IMR-90 (cell line): ENCODE measurements around the gene GLIPR1. TPM values are rescaled to one million over a fixed set of nuclear protein-coding genes. Genes with fewer than 3 reads are reported as not detected.

Experiments
- ATAC-seq: fragments of 200-7000 bp; cut with Tn5 transposase; 2 replicates; pipeline ENCODE4 v1.9.1; 2020; ENCODE audit warnings: low read depth, mild to moderate bottlenecking, moderate library complexity
- BruUV-seq: library from RNA; stranded (reverse); fragments of 400-500 nt; replicated peaks from 2 replicates; lab custom pipeline; 2021; lab: Mats Ljungman, UMichigan
- CTCF ChIA-PET: fragments of 300-600 bp; formaldehyde crosslinking; extraction: SDS; loops from one replicate; lab custom pipeline; 2021; ENCODE audit warnings: antibody characterized with exemption; lab: Yijun Ruan, JAX
- POLR2A ChIA-PET: fragments of 300-600 bp; sonication (Branson Sonifier 250); formaldehyde crosslinking; loops from one replicate; lab custom pipeline; 2022; ENCODE audit warnings: antibody characterized with exemption; ENCODE audit not compliant: unreplicated experiment; lab: Charles Lee
- DNase-seq: peaks from one replicate; pipeline ENCODE4 v3.0.0; 2013
- H2AFZ ChIP-seq: replicated peaks from 2 replicates; pipeline ENCODE3; 2013; ENCODE audit warnings: low read length, mild to moderate bottlenecking; ENCODE audit not compliant: poor library complexity
- H2AK5ac ChIP-seq: 2 replicates; pipeline ENCODE4 v1.6.1; 2013; ENCODE audit warnings: low read depth, low read length, inconsistent platforms
- H2AK9ac ChIP-seq: replicated peaks from 2 replicates; pipeline ENCODE3; 2013; ENCODE audit warnings: mild to moderate bottlenecking, low read depth, low read length, moderate library complexity; ENCODE audit not compliant: poor library complexity
- H2BK120ac ChIP-seq: 2 replicates; pipeline ENCODE4 v1.6.1; 2013; ENCODE audit warnings: low read depth, low read length, inconsistent platforms
- H2BK15ac ChIP-seq: 3 replicates; pipeline ENCODE4 v1.6.1; 2013; ENCODE audit warnings: low read depth, low read length, inconsistent platforms
- H2BK20ac ChIP-seq: 2 replicates; pipeline ENCODE4 v1.6.1; 2013; ENCODE audit warnings: low read depth, mild to moderate bottlenecking, inconsistent platforms, low read length, moderate library complexity
- H2BK5ac ChIP-seq: 2 replicates; pipeline ENCODE4 v1.6.1; 2013; ENCODE audit warnings: mild to moderate bottlenecking, low read depth, low read length, inconsistent platforms; ENCODE audit not compliant: poor library complexity, severe bottlenecking
- H3K14ac ChIP-seq: replicated peaks from 2 replicates; pipeline ENCODE4 v1.6.1; 2013; ENCODE audit warnings: low read depth, low read length, inconsistent platforms
- H3K18ac ChIP-seq: 2 replicates; pipeline ENCODE4 v1.6.1; 2013; ENCODE audit warnings: low read depth, low read length, control low read depth
- H3K23ac ChIP-seq: 2 replicates; pipeline ENCODE4 v1.6.1; 2013; ENCODE audit warnings: low read depth, low read length, inconsistent platforms
- H3K27ac ChIP-seq: 2 replicates; pipeline ENCODE4 v1.5.1; 2013; ENCODE audit warnings: mild to moderate bottlenecking, control low read depth, low read length; ENCODE audit not compliant: insufficient read depth
- H3K27me3 ChIP-seq: 2 replicates; pipeline ENCODE4 v1.6.1; 2013; ENCODE audit warnings: low read length; ENCODE audit not compliant: control insufficient read depth, insufficient read depth
- H3K36me3 ChIP-seq: 2 replicates; pipeline ENCODE4 v1.6.1; 2013; ENCODE audit warnings: low read length, mixed read lengths; ENCODE audit not compliant: control insufficient read depth, insufficient read depth
- H3K4ac ChIP-seq: 2 replicates; pipeline ENCODE4 v1.6.1; 2013; ENCODE audit warnings: low read depth, low read length, inconsistent platforms
- H3K4me1 ChIP-seq: 2 replicates; pipeline ENCODE4 v1.6.1; 2013; ENCODE audit warnings: low read length, mixed read lengths; ENCODE audit not compliant: control insufficient read depth, insufficient read depth
- H3K4me2 ChIP-seq: 2 replicates; pipeline ENCODE4 v1.6.1; 2013; ENCODE audit warnings: low read depth, mild to moderate bottlenecking, control low read depth, low read length, moderate library complexity
- H3K4me3 ChIP-seq: 2 replicates; pipeline ENCODE4 v1.5.1; 2013; ENCODE audit warnings: low read depth, mild to moderate bottlenecking, control low read depth, low read length, moderate library complexity; ENCODE audit not compliant: insufficient read depth
- H3K56ac ChIP-seq: 2 replicates; pipeline ENCODE4 v1.6.1; 2013; ENCODE audit warnings: low read length, inconsistent platforms; ENCODE audit not compliant: insufficient read depth; ENCODE audit errors: extremely low read depth
- H3K79me1 ChIP-seq, 2 experiments: 2 replicates each; pipeline ENCODE4 v1.6.1; 2013; ENCODE audit warnings: low read length in 2 of 2, inconsistent platforms in 1 of 2, low read depth in 1 of 2
- H3K9ac ChIP-seq: 2 replicates; pipeline ENCODE4 v1.6.1; 2013; ENCODE audit warnings: low read depth, low read length, control low read depth
- H3K9me1 ChIP-seq: 2 replicates; pipeline ENCODE4 v1.6.1; 2013; ENCODE audit warnings: low read length, inconsistent platforms; ENCODE audit not compliant: insufficient read depth
- H3K9me3 ChIP-seq: 2 replicates; pipeline ENCODE4 v1.6.1; 2013; ENCODE audit warnings: low read length; ENCODE audit not compliant: control insufficient read depth, insufficient read depth
- H4K20me1 ChIP-seq: 2 replicates; pipeline ENCODE4 v1.6.1; 2013; ENCODE audit warnings: low read length, inconsistent platforms; ENCODE audit not compliant: insufficient read depth
- H4K5ac ChIP-seq: 2 replicates; pipeline ENCODE4 v1.6.1; 2013; ENCODE audit warnings: mild to moderate bottlenecking, low read depth, low read length, control low read depth
- H4K8ac ChIP-seq, 2 experiments: 2 replicates each; pipeline ENCODE4 v1.6.1; 2013; ENCODE audit warnings: low read depth in 2 of 2, low read length in 2 of 2, control low read depth in 1 of 2, inconsistent platforms in 1 of 2
- H4K91ac ChIP-seq: 2 replicates; pipeline ENCODE4 v1.6.1; 2013; ENCODE audit warnings: low read depth, low read length, inconsistent platforms; ENCODE audit not compliant: insufficient read depth
- BHLHE40 ChIP-seq: fragments of 150-350 bp; IDR thresholded peaks from 2 replicates; pipeline ENCODE4 v1.6.1; 2016; ENCODE audit warnings: mild to moderate bottlenecking, low read depth, low read length
- CEBPB ChIP-seq: IDR thresholded peaks from 2 replicates; pipeline ENCODE4 v1.6.1; 2012; ENCODE audit warnings: low read depth, low read length, improper control_type of control experiment
- CHD1 ChIP-seq: IDR thresholded peaks from 2 replicates; pipeline ENCODE4 v1.6.1; 2012; ENCODE audit warnings: low read depth, low read length, improper control_type of control experiment
- ELK1 ChIP-seq: fragments of 150-350 bp; IDR thresholded peaks from 2 replicates; pipeline ENCODE4 v1.6.1; 2016; ENCODE audit warnings: low read depth, mild to moderate bottlenecking, low read length, moderate library complexity, borderline replicate concordance
- FOS ChIP-seq: fragments of 150-350 bp; IDR thresholded peaks from 2 replicates; pipeline ENCODE4 v1.6.1; 2016; ENCODE audit warnings: low read depth, low read length
- MXI1 ChIP-seq: IDR thresholded peaks from 2 replicates; pipeline ENCODE4 v1.6.1; 2012; ENCODE audit warnings: low read depth, mild to moderate bottlenecking, low read length, moderate library complexity, borderline replicate concordance
- NFE2L2 ChIP-seq: fragments of 150-350 bp; IDR thresholded peaks from 2 replicates; pipeline ENCODE4 v1.6.1; 2016; ENCODE audit warnings: low read depth, mild to moderate bottlenecking, low read length
- POLR2A ChIP-seq: IDR thresholded peaks from 2 replicates; pipeline ENCODE4 v1.6.1; 2012; ENCODE audit warnings: mild to moderate bottlenecking, low read depth, low read length
- RCOR1 ChIP-seq: IDR thresholded peaks from 2 replicates; pipeline ENCODE4 v1.6.1; 2012; ENCODE audit warnings: mild to moderate bottlenecking, low read length, improper control_type of control experiment; ENCODE audit not compliant: insufficient replicate concordance
- RFX5 ChIP-seq: IDR thresholded peaks from 2 replicates; pipeline ENCODE4 v1.8.0; 2012; ENCODE audit warnings: low read depth, mild to moderate bottlenecking, low read length, moderate library complexity
- SMC3 ChIP-seq: fragments of 150-350 bp; IDR thresholded peaks from 2 replicates; pipeline ENCODE4 v1.6.1; 2016; ENCODE audit warnings: low read depth, mild to moderate bottlenecking, antibody characterized with exemption, low read length, moderate library complexity
- USF2 ChIP-seq: fragments of 150-350 bp; IDR thresholded peaks from 2 replicates; pipeline ENCODE4 v1.6.1; 2017; ENCODE audit warnings: mild to moderate bottlenecking, antibody characterized with exemption, low read length, low read depth
- WGBS, 2 experiments: methylation state at CpG; one replicate each; pipeline versions ENCODE4 v1.1.5 to v1.1.7; 2013; ENCODE audit warnings: missing lambda C conversion rate in 2 of 2; ENCODE audit not compliant: insufficient read length in 1 of 2; ENCODE audit errors: extremely low coverage in 2 of 2; 5-methylcytosine and 5-hydroxymethylcytosine counted together
- dilution Hi-C: fragments of 300-500 bp; cut with HindIII; formaldehyde crosslinking; loops from one replicate; pipeline ENCODE4 v1.14.3; 2018; ENCODE audit warnings: low sequenced_read_pairs; ENCODE audit not compliant: unreplicated experiment
- in situ Hi-C: fragments of 300-500 bp; cut with MboI; formaldehyde crosslinking; loops from 3 replicates; pipeline ENCODE4 v1.14.3; 2019; ENCODE audit warnings: low sequenced_read_pairs, inconsistent platforms, mixed read lengths
- intact Hi-C: fragments of 100-400 bp; cut with micrococcal nuclease; formaldehyde crosslinking; loops from 2 replicates; pipeline ENCODE4 v1.10.0; 2022
- polyA plus RNA-seq, 3 experiments: library from polyadenylated mRNA; depleted of rRNA; stranded (reverse); fragments of >200 nt; gene quantifications; 2 replicates each; pipeline ENCODE4 v1.2.3, GENCODE V29; 2012; ENCODE audit warnings: low replicate concordance in 1 of 3
- total RNA-seq: library from RNA; depleted of rRNA; stranded (reverse); fragments of >200 nt; gene quantifications from 2 replicates; pipeline ENCODE4 v1.2.3, GENCODE V29; 2012

GLIPR1 gene
- total and polyA plus RNA-seq, 2 of the 4 experiments (the other 2 are of a cell fraction): 268 to 327 TPM

DNA sequence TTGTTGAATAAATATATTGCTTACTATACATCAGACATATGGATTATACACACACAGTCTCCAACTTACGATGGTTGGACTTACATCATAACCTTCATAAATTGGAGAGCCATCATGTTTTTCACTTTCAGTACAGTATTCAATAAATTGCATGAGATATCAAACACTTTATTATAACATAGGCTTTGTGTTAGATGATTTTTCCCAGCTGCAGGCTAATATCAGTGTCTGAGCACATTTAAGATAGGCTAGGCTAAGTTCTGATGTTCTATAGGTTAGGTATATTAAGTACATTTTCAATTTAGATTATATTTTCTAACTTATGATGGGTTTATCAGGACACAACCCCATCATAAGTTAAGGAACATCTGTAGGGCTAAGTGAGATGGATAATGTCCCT lies 48.8 kb downstream of the GLIPR1 start:
- H2BK15ac ChIP-seq: peak overlapping the region; percentile 6; the same call in 1 of the 3 replicates
- H3K4me3 ChIP-seq: no peak overlapping the region
- TF ChIP-seq POLR2A (no peak), CHD1 (no peak), USF2 (no peak), RFX5 (no peak), NFE2L2 (no peak), RCOR1 (no peak), MXI1 (no peak), CEBPB (no peak), FOS (no peak), BHLHE40 (no peak), ELK1 (no peak), SMC3 (no peak)
- H4K20me1 ChIP-seq: no peaks in the 10 kb centered on the region
- no peaks in the 10 kb centered on the region for H3K36me3 ChIP-seq
- no peak overlapping the region for H4K91ac ChIP-seq
- no peaks in the 10 kb centered on the region for H3K9me3 ChIP-seq
- no peak overlapping the region for H2BK5ac ChIP-seq
- no peak overlapping the region for H2AK5ac ChIP-seq
- no peak overlapping the region for H3K56ac ChIP-seq
- no peak overlapping the region for H2BK120ac ChIP-seq
- no peak overlapping the region for H2BK20ac ChIP-seq
- ChIA-PET POLR2A (no interaction called here), CTCF (no interaction called here)
- no peak overlapping the region for H2AFZ ChIP-seq
- in situ Hi-C loops (loop anchor here (10.0 to 25.0 kb wide), 2 partner anchors 815 to 933 kb away; partner anchors contain the start of gene BBS10), dilution Hi-C loops (no loop called here), intact Hi-C loops (loop anchor here (5.0 kb wide), 1 partner anchor 1058 kb away; no protein-coding TSS in a partner anchor)
- H3K4me2 ChIP-seq: no peak overlapping the region
- no CpG with 5 or more reads among the region's 1 CpG for WGBS, 2 experiments
- no peak overlapping the region for H3K14ac ChIP-seq
- DNase-seq (no peak), ATAC-seq (no peak)
- peaks cover 0 to 4% of the 10 kb centered on the region in 2 experiments; a peak in 2 of 4 replicates for H3K79me1 ChIP-seq
- no TSS peak for BruUV-seq
- H3K18ac ChIP-seq: no peak overlapping the region
- H3K27me3 ChIP-seq: no peaks in the 10 kb centered on the region
- no peak overlapping the region for H3K27ac ChIP-seq
- H3K9ac ChIP-seq: no peak overlapping the region
- H3K4ac ChIP-seq: no peak overlapping the region
- no peak overlapping the region for H4K8ac ChIP-seq
- H3K23ac ChIP-seq: no peak overlapping the region
- H3K9me1 ChIP-seq: peaks cover 9% of the 10 kb centered on the region; the same call in 1 of the 2 replicates
- H2AK9ac ChIP-seq: no peak overlapping the region
- peaks cover 11% of the 10 kb centered on the region for H3K4me1 ChIP-seq
- H4K5ac ChIP-seq: no peak overlapping the region
